Activated T-cell treated with anti-CD3 and anti-CD28 coated beads, Interleukin-2, amount 50 U/mL, for 24 hours (primary cell): Measurements from ENCODE around the gene GH1.
"Not testable (repeated sequence)": the region's sequence is repeated elsewhere in the genome, so short reads cannot be mapped to it uniquely, and the experiment has no call there.

ENCODE experiments used
- DNase-seq: peaks from one replicate; pipeline ENCODE4 v3.0.0-alpha.2; 2020
- H3K27ac Mint-ChIP-seq: 2 replicates; pipeline ENCODE4 v1.8.0; 2020; ENCODE audit warnings: mild to moderate bottlenecking, mixed read lengths
- H3K27me3 Mint-ChIP-seq: 2 replicates; pipeline ENCODE4 v1.8.0; 2020; ENCODE audit warnings: mixed read lengths
- H3K36me3 Mint-ChIP-seq: 2 replicates; pipeline ENCODE4 v1.8.0; 2020; ENCODE audit warnings: low read depth, mixed read lengths
- H3K4me1 Mint-ChIP-seq: 2 replicates; pipeline ENCODE4 v1.8.0; 2020; ENCODE audit warnings: low read depth, mixed read lengths
- H3K4me3 Mint-ChIP-seq: 2 replicates; pipeline ENCODE4 v1.8.0; 2020; ENCODE audit warnings: mild to moderate bottlenecking, moderate library complexity, mixed read lengths
- H3K9me3 Mint-ChIP-seq: 2 replicates; pipeline ENCODE4 v1.8.0; 2020; ENCODE audit warnings: mixed read lengths

GH1 gene

DNA sequence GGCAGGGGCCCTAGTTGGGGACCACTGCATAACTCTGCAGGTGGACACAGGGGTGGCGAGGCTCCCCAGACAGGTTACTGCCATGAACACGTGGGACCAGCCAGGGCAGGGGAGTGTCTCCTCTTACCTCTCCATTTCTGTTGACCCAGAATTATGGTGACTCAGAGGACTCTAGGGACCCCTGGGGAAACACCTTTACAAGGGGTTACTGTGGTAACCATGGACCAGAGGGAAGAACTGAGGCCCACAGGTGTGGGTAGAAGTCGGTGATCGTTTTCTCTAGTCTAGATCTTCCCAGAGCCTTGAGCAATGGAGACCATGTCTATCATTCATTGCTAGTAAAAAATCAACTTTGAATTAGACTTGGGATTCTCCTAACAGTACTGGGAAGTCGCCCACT lies 2.1 kb upstream of the GH1 start:
- not testable (repeated sequence) for H3K27ac Mint-ChIP-seq, H3K9me3 Mint-ChIP-seq, H3K4me1 Mint-ChIP-seq, DNase-seq, H3K36me3 Mint-ChIP-seq, H3K4me3 Mint-ChIP-seq, H3K27me3 Mint-ChIP-seq

GRCh38 chr17:63920050-63920449 lies 1.4 kb upstream of the GH1 start:
- H3K27me3 Mint-ChIP-seq, H3K9me3 Mint-ChIP-seq, H3K36me3 Mint-ChIP-seq, H3K4me1 Mint-ChIP-seq, H3K4me3 Mint-ChIP-seq, H3K27ac Mint-ChIP-seq, DNase-seq: not testable (repeated sequence)

DNA sequence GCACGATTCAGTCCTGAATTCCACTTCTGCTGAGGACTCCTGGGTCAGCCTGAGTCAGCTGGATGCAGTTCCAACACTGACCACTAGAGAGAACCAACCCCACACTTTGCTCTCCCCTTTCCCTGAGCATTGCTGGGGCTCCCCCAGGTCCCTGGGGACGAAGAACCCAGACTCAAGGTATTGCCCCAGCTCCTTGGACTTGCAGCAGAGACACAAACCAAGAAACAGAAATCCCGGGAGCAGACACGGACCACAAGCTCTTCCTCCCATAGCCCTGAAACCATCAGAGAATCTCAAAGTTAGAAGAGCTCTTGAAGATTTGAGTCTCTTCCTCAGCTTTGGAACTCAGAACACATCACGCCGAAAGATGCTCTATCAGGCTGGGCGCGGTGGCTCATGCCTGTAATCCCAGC lies 678 bp upstream of the GH1 start:
- Mint-ChIP-seq H3K27me3 (no peaks in the 10 kb centered on the region), H3K36me3 (no peaks in the 10 kb centered on the region), H3K4me1 (peaks cover 5% of the 10 kb centered on the region), H3K9me3 (no peaks in the 10 kb centered on the region), H3K4me3 (no peak overlapping the region), H3K27ac (no peak overlapping the region)
- peak; percentile 77 for DNase-seq

DNA sequence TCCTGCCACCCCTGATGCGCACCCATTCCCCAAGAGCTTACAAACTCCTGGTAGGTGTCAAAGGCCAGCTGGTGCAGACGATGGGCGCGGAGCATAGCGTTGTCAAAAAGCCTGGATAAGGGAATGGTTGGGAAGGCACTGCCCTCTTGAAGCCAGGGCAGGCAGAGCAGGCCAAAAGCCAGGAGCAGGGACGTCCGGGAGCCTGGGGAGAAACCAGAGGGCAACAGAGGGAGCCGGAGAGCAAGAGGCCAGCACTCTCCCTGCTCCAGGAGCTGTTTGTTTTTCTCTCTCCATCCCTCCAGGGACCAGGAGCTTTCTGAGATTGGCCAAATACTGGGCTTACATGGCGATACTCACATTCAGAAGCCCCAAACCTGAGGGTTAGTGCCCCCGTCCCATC lies 334 bp downstream of the GH1 start:
- Mint-ChIP-seq H3K4me1 (peaks cover 5% of the 10 kb centered on the region), H3K36me3 (no peaks in the 10 kb centered on the region), H3K27me3 (no peaks in the 10 kb centered on the region), H3K4me3 (no peak overlapping the region), H3K27ac (no peak overlapping the region), H3K9me3 (no peaks in the 10 kb centered on the region)
- no peak for DNase-seq

GRCh38 chr17:63917646-63918045 lies 993 bp downstream of the GH1 start:
- Mint-ChIP-seq H3K27ac (no peak overlapping the region), H3K36me3 (no peaks in the 10 kb centered on the region), H3K4me3 (no peak overlapping the region), H3K4me1 (peaks cover 5% of the 10 kb centered on the region), H3K9me3 (no peaks in the 10 kb centered on the region), H3K27me3 (no peaks in the 10 kb centered on the region)
- DNase-seq = no peak

DNA sequence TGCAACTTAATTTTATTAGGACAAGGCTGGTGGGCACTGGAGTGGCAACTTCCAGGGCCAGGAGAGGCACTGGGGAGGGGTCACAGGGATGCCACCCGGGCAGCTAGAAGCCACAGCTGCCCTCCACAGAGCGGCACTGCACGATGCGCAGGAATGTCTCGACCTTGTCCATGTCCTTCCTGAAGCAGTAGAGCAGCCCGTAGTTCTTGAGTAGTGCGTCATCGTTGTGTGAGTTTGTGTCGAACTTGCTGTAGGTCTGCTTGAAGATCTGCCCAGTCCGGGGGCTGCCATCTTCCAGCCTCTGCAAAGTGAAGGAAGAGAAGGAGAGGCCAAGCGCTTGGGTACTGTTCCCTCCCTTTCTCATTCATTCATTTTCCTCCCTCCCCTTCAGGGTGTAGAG lies 1.4 kb downstream of the GH1 start:
- not testable (repeated sequence) for H3K9me3 Mint-ChIP-seq, H3K4me3 Mint-ChIP-seq, H3K4me1 Mint-ChIP-seq, H3K27me3 Mint-ChIP-seq, H3K27ac Mint-ChIP-seq, H3K36me3 Mint-ChIP-seq, DNase-seq

GRCh38 chr17:63916566-63917185 lies 2.0 kb downstream of the GH1 start:
- no peak overlapping the region for H3K4me3 Mint-ChIP-seq
- DNase-seq = no peak
- H3K9me3 Mint-ChIP-seq = no peaks in the 10 kb centered on the region
- no peaks in the 10 kb centered on the region for H3K36me3 Mint-ChIP-seq
- H3K27ac Mint-ChIP-seq = no peak overlapping the region
- peaks cover 5% of the 10 kb centered on the region for H3K4me1 Mint-ChIP-seq
- H3K27me3 Mint-ChIP-seq = no peaks in the 10 kb centered on the region

GRCh38 chr17:63915753-63916152 lies 2.9 kb downstream of the GH1 start:
- not testable (repeated sequence) for H3K36me3 Mint-ChIP-seq, DNase-seq, H3K4me3 Mint-ChIP-seq, H3K4me1 Mint-ChIP-seq, H3K27me3 Mint-ChIP-seq, H3K9me3 Mint-ChIP-seq, H3K27ac Mint-ChIP-seq

DNA sequence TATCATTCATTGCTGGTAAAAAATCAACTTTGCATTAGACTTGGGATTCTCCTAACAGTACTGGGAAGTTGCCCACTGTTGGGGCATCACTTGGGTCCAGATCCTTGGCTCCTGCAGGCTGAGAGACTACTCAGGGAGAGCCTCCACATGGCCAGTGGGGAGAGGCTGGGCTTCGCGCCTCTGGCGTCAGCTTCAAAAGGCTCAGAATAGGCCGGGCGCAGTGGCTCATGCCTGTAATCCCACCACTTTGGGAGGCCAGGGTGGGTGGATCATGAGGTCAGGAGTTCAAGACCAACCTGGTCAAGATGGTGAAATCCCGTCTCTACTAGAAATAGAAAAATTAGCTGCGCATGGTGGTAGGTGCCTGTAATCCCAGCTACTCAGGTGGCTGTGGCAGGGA lies 4.2 kb downstream of the GH1 start:
- no peak for DNase-seq
- Mint-ChIP-seq H3K27me3 (no peaks in the 10 kb centered on the region), H3K4me1 (peaks cover 6% of the 10 kb centered on the region), H3K36me3 (no peaks in the 10 kb centered on the region), H3K4me3 (no peak overlapping the region), H3K27ac (no peak overlapping the region), H3K9me3 (no peaks in the 10 kb centered on the region)

DNA sequence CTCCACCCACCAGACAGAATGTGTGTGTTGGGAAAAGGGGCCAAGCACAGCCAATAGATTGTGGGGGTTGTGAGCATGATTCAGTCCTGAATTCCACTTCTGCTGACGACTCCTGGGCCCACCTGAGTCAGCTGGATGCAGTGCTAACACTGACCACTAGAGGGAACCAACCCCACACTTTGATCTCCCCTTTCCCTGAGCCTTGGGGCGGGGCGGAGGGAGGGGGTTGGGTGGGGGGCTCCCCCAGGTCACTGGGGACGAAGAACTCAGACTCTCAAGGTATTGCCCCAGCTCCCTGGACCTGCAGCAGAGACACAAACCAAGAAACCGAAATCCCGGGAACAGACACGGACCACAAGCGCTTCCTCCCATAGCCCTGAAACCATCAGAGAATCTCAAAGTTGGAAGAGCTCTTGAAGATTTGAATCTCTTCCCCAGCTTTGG lies 7.0 kb downstream of the GH1 start:
- Mint-ChIP-seq H3K27ac (no peak overlapping the region), H3K36me3 (no peaks in the 10 kb centered on the region), H3K9me3 (no peaks in the 10 kb centered on the region), H3K4me1 (peaks cover 2% of the 10 kb centered on the region), H3K4me3 (no peak overlapping the region), H3K27me3 (no peaks in the 10 kb centered on the region)
- peak; percentile 72 for DNase-seq

DNA sequence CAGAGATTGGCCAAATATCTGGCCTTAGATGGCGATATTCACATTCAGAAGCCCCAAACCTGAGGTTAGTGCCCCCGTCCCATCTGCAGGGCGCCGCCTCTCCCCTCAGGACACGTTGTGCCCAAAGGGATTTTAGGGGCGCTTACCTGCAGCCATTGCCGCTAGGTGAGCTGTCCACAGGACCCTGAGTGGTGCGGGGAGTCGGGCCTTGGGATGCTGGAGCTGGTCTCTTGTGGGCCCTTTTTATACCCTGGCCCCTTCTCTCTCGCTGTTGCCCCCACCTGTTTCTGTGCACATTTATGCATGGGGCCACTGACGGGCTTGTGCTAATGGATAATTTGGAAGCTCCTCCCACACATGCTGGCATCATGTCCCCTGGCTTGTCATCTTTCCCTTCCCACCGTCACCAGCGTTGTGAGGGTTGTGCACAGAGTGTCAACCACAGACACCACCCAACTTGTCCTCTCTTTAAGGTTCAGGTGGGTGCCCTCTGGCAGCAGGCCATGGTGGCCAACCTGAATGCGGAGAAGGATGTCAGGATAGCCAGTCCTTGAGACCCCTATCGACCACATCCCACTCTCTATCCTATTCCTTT lies 7.5 kb downstream of the GH1 start, which contains the start of gene CSHL1:
Gene CSHL1, minus strand, starts transcription at position 218 of the 595 bp plus-strand sequence. Its CDS starts 62 bp downstream, at position 156.
- no peak within 1 kb of the TSS for H3K27ac Mint-ChIP-seq
- DNase-seq = no peak
- no peaks in the 10 kb centered on the region for H3K9me3 Mint-ChIP-seq
- H3K27me3 Mint-ChIP-seq = no peaks in the 10 kb centered on the region
- H3K4me1 Mint-ChIP-seq = peaks cover 2% of the 10 kb centered on the region
- H3K36me3 Mint-ChIP-seq = no peaks in the 10 kb centered on the region
- H3K4me3 Mint-ChIP-seq = no peak within 1 kb of the TSS

- Mint-ChIP-seq H3K27me3 (no peaks in the 10 kb centered on the region), H3K4me3 (no peak overlapping the region), H3K27ac (no peak overlapping the region), H3K4me1 (peaks cover 2% of the 10 kb centered on the region), H3K36me3 (no peaks in the 10 kb centered on the region), H3K9me3 (no peaks in the 10 kb centered on the region)
- no peak for DNase-seq
Measured at GRCh38 chr17:63910096-63910495, 8.5 kb downstream of the GH1 start.

- H3K4me1 Mint-ChIP-seq, H3K4me3 Mint-ChIP-seq, H3K36me3 Mint-ChIP-seq, H3K9me3 Mint-ChIP-seq, DNase-seq, H3K27me3 Mint-ChIP-seq, H3K27ac Mint-ChIP-seq: not testable (repeated sequence)
Measured at GRCh38 chr17:63909586-63909985, 9.1 kb downstream of the GH1 start.

GRCh38 chr17:63907161-63907778 lies 11.4 kb downstream of the GH1 start:
- not testable (repeated sequence) for H3K27ac Mint-ChIP-seq, H3K36me3 Mint-ChIP-seq, DNase-seq

DNA sequence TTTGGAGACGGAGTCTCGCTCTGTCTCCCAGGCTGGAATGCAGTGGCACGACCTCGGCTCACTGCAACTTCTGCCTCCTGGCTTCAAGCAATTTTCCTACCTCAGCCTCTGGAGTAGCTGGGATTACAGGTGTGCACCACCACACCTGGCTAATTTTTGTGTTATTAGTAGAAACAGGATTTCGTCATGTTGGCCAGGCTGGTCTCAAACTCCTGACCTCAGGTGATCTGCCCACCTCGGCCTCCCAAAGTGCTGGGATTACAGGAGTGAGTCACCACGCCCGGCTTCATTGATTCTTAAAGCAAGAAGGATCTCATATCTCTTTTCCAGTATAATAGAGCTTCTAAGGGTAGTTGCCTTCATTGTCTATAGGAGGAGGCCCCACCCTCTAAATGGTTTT lies 13.8 kb downstream of the GH1 start:
- H3K9me3 Mint-ChIP-seq, H3K27ac Mint-ChIP-seq, H3K27me3 Mint-ChIP-seq, H3K36me3 Mint-ChIP-seq, H3K4me3 Mint-ChIP-seq, DNase-seq, H3K4me1 Mint-ChIP-seq: not testable (repeated sequence)

More at GRCh38 chr17:63907161-63907778, 11.4 kb downstream of the GH1 start:
- H3K27me3 Mint-ChIP-seq, H3K9me3 Mint-ChIP-seq, H3K4me1 Mint-ChIP-seq, H3K4me3 Mint-ChIP-seq: not testable (repeated sequence)
